ENCODE results near the gene HIF1AN.
A peak's percentile ranks its signal among the peaks of the same experiment; 100 is the strongest.

HIF1AN gene

DNA sequence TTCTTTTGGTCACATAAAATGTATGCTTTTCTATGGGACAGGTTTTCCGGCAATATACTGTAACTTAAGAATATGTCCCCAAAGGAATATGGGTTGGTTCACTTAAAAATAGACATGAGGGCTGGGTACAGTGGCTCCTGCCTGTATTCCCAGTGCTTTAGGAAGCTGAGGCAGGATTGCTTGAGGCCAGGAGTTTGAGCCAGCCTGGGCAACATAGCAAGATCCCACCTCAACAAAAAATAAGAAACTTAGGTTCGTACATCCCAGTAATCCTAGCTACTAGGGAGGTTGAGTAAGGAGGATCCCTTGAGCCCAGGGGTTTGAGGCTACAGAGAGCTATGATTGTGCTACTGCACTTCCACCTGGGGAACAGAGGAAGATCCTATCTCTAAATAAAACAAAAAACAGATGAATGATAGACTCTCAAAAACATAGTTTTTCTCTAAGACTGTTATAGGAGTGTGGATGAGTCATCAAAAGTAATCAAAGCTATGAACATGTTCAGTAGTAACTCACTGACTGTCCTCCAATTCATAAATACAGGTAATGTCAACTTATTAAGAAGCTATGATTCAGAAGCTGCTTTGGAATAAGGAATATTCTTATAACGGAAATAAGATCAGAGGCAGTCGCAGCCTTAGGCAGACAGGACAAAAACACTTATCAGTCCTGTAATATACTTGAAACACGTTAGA lies 13.5 kb upstream of the HIF1AN start:
- DNase-seq, result no peak

DNA sequence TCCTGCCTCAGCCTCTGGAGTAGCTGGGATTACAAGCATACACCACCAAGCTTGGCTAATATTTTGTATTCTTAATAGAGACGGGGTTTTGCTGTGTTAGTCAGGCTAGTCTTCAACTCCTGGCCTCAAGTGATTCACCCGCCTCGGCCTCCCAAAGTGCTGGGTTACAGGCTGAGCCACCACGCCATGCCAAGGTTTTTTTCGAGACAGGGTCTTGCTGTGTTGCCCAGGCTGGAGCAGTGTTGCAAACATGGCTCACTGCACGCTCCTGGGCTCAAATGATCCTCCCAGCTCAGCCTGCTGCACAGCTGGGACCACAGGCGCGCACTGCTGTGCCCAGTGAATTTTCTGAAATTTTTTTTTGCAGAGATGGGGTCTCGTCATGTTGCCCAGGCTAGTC lies 12.8 kb upstream of the HIF1AN start:
- no peak for DNase-seq

DNA sequence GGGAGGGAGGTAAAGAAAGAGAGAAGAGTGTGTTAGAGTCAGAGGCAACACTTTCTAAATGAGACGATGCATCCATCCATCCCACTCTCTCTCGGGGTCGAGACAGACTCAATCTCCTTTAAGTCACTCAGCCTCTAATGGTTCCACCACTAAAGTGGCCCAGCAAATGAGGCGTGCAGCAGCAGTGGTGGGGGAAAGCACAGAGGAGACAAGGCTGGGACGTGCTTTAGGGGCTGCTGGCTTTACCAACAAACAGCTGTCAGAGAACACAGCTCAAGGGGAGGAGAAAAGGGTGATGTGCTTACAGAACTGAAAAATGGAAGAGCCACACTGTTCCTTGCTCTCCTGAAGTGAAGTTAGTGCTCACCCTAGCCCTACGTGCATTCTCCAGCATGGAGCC lies 11.5 kb upstream of the HIF1AN start:
- DNase-seq, result no peak

DNA sequence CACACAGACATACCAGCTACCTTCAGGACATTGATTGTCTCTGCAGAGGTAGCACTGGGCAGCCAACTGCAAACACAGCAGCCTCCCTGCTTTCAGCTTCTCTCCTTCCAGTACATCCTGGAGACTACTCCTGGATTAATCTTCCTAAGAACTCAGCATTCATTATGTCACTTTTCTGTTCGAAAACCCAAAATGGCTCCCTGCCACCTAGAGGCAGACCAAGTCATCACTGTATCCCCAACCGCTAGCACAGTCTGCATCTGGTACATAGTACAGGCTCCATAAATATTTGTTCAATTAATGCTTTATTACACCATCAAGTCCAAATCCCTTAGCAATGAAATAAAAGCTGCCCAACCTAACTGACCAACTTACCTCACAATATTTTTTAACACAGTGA lies 11.1 kb upstream of the HIF1AN start:
- no peak for DNase-seq

DNA sequence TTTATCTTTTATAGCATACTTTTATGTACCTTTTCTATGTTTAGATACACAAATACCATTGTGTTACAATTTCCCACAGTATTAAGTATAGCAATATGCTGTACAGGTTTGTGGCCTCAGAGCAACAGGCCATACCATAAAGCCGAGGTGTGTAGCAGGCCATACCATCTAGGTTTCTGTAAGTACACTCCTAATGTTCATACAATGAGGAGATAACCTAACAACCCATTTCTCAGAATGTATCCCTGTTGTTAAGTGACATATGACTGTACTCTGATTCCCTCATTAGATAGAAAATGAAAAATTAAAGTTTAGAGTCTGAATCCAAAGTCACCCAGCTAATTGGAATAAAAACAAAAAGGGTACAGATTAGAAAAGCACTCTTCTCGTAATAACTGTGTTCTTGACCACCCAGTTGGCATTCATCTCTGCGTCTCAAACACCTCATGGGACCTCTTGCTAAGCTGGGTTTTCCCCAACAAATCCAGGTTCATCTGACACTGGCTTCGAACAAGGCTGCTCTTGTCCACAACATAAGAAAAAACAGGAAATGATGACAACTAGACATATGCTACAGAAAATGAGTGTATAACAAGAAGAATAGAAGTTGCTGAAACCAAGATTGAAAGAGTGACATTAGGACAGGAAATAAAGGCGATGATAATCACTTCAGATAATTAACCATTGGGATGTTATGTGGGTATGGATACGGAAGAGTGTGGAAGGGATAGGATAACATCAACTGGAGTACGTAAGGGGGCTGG lies 7.4 kb upstream of the HIF1AN start:
- DNase-seq, result no peak

DNA sequence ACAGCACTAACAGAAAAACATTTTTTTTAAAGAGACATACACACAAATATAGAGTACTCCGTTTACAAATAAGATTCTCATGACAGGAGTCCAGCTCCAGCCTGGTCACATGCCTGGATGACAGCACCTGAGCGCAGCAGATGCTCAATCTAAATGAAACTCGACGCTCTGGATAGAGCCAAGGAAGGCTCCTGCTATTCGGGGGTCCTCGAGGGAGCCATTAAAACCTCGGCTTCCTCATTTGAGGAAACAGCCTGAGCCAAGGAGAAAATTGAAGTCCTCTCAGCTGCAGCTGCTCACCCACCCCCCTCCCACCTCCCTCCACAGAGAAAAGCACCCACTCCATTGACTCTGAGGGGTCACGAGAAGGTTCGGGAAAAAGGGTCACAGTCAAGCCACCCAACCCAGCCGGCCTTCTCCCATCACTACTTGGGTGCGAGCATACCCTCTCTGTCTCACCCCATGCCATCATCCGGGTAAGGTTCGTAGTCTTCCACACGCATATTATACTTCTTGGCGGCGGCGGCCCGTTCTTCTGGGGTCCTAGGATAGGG lies 6.7 kb upstream of the HIF1AN start:
- DNase-seq, result no peak

DNA sequence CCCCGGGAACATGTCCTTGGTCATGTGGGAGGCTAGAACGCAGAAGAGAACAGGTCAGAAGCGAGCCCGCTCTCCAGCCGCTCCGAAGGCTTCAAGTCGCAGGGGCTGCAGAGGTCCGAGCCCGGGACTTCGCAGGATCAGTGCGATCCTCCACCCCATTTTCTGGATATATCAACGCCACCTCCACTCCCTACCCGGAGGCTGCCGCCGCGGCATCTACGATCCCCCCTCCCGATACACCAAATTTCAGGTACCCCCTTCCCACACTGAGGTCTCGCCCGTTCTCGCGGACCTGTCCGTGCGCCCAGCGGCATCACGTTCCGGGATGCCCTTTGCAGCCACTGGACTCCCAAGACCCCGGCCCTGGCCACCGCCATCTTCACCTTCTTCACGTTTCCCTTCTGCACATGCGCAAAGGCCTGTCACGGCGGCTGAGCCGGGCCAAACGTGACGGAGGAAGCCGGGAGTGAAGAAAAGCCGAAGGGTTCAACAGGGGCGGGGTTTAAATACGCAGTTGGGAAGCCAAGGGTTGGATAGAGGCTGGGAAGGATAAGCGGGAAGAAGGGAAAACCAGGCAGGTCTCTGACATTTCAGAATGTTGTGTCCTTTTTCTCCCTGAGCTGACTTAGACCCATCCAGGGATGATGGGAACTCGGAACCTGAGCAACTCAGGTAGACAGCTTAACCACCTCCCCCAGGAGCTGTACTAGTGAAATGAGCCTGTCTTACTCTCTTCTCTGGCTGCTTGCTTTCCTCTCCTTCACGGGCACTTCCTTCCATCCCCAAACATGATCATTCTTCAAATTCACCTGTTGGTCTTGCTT lies 6.1 kb upstream of the HIF1AN start, which contains the start of gene NDUFB8:
NDUFB8 (minus strand) TSS at position 397 of the 824 bp plus-strand sequence; CDS start at position 377, 20 bp downstream.
- DNase-seq, result peak; percentile 30

DNA sequence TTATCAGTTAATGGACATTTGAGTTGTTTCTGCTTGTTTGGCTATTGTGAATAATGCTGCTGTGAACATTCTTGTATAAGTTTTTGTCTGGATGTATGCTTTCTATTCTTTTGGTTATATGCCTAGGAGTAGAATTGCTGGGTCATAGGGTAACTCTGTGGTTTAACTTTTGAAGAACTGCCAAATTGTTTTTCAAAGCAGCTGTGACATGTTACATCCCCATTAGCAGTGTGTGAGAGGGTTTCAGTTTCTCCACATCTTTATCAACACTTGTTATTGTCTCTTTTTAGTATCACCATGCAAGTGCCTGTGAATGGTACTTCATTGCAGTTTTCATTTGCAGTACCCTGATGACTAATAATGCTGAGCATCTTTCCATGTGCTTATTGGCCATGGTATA lies 4.0 kb upstream of the HIF1AN start:
- DNase-seq, result no peak

DNA sequence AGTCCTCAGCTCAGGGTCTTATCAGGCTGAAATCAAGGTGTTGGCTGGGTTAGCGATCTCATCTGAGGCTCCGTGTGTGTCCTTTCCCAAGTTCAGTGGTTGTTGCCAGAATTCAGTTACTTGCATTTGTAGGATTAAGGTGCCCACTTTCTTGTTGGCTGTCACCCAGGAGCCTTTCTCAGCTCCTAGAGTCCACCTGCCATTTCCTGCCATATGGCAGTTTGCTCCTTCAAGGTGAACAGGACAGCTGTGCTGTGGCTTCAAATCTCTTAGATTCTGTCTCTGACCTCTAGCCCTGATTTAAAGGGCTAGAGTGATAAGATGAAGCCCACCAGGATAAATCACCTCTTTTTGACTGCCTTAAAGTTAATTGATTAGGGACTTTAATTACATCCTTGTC lies 1.0 kb upstream of the HIF1AN start:
- DNase-seq, result no peak

DNA sequence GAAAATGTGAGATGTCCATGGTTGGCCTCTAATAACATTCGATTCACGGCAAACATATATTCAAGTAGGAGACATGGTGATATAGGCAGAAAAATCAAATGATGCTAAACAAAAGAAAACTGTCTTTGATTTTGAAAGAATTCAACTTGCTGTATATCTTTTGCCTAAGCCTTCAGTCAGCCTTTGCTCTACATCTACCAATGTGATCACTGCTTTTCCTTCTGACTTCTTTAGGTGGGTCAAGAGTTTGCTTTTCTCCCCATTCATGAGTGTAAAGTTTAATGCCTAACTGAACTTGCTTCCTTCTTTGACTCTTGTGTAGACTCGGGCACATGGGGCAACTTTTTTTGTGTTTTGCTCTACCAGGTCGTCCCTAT lies 417 bp upstream of the HIF1AN start:
- DNase-seq, result no peak

DNA sequence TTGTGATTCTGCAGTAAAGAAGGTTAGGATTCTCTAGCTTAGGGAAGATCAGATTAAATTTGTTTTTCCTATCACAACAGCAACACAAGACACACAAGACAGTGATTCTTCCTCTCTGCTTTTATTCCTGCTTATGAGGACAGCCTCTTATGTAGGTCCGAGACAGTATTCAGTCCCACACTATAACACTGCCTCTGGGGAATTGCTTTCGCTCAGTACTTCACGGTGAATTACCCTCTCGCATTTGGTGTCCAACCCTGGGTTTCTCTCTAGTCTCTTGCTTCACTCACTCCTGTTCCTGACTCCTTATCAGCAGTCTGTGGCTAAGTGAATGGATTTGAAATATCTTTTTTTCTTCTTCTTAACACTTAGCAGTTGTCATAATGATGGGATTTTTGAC lies 1.7 kb downstream of the HIF1AN start:
- DNase-seq, result no peak

DNA sequence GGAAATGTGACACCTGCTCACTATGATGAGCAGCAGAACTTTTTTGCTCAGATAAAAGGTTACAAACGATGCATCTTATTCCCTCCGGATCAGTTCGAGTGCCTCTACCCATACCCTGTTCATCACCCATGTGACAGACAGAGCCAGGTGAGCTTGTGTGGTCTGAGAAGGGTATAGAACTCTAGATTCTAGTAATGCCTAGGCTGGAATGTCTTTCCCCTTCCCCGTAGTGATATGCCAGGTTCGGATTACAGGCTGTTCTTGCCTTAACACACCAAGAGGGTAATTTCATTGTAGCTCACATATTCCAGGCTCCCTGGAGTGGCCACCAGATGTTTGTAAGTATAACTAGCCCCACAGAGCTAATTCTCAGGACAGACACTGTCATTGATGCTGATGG lies 9.2 kb downstream of the HIF1AN start:
- no peak for DNase-seq

DNA sequence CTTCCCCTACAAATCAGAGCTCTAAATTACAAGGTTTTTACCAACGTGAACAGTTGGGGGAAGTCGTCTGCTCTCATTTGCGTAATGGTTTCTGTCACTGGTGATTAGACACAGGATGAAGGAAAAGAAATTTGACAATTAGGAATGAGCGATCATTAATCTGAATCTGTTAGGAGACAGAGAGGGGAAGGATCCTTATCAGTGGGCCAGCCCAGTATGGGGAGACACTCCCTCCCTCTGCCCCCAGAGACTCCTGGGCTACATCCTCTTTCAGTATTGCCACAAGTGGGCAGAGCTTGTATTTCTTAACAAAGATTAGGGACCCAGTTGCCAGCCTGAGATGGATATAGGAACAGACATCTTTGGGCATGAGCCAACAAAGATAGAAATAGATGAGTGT lies 15.5 kb downstream of the HIF1AN start:
- no peak for DNase-seq

DNA sequence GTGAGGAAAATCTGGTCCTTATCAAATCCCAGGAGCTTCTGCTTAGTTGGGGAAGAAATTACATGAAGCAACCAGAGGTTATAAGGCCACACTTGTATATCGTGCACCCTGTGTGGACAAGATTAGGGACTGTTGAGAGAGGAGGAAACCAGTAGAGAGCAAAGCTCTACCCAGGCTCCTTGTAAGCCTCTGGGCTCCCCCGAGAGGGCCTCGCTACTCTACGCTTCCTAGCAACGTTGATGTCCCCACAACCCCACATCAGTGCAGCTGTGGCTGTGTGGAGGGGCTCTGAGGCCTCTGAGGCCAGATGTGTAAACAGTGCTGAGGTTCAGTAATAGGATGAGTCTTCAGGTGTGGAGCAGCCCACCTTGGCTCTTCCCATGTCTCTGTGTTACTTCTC lies 16.0 kb downstream of the HIF1AN start:
- DNase-seq, result no peak

DNA sequence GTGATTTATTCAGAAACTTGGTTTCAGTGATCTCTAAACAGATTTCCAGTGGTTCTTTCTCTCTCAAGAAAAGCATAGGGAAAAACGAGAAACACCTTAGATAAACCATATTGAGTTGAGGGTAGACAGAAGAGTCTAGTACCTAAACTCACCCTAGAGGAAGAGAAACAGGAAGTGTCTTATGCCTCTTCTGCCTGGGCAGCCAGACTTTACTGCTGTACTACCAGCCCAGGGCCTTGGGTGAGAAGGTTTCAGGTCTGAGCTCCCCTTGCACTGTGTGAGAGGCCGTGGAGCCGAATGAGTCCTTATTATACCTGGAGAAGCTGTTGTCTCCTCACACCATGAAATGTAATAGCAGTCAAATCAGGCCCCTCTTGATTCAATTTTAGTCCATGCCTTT lies 18.2 kb downstream of the HIF1AN start:
- DNase-seq, result no peak

DNA sequence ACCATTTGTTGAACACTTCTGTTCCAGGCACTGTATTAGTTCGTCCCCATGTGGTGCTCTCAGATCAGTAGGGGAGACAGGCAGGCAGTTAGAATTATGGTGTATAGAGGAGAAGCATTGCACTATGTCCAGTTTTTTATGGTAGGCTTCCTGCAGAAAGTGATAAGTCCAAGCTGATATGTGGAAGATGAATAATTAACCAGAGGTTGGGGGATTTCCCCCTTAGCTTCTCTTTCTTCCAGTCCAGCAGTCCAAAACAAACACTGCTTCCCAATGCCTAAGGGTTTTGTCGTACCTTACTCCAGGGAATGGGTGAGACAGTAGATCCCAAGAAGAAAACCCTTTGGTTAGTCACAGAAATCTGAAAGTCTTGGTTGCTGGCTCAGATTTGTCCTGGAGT lies 19.2 kb downstream of the HIF1AN start:
- DNase-seq, result no peak

DNA sequence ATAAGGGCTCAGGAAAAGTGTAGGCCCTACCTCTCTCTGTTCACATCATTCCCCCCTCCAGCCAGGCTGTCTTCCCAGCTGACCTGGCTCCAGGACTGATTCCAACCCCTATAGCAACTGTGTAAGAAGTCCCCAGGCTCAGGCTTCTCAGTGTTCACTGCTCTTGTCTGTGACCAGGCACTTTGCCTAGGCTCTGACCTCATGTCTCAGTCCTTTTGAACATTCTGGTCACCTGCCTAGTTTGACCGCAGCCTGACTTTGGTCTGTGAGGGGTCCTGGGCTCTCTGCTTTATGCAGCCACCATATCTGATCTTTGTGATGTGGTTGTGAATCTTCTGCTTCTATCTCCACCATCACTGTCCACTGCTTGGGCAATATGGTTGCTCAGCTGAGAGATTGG lies 24.5 kb downstream of the HIF1AN start:
- DNase-seq, result no peak

DNA sequence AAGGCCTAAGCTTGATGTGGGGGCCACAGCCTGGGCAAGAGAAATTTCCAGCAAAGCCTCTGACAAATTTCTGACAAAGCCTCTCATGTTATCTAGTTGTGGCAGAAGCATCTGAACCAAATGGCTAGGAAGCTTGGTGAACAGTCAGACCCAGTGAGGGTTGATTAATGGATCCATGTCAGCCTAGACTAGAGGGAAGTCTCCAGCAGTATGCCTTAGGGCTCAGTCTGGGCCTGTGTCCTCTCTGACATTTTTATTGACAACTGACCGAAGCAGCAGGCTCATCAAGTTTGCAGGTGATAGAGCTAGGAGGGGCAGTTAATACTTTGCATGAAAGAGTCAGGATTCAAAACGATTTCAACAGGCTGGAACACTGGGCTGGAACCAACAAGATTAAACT lies 25.3 kb downstream of the HIF1AN start:
- no peak for DNase-seq

DNA sequence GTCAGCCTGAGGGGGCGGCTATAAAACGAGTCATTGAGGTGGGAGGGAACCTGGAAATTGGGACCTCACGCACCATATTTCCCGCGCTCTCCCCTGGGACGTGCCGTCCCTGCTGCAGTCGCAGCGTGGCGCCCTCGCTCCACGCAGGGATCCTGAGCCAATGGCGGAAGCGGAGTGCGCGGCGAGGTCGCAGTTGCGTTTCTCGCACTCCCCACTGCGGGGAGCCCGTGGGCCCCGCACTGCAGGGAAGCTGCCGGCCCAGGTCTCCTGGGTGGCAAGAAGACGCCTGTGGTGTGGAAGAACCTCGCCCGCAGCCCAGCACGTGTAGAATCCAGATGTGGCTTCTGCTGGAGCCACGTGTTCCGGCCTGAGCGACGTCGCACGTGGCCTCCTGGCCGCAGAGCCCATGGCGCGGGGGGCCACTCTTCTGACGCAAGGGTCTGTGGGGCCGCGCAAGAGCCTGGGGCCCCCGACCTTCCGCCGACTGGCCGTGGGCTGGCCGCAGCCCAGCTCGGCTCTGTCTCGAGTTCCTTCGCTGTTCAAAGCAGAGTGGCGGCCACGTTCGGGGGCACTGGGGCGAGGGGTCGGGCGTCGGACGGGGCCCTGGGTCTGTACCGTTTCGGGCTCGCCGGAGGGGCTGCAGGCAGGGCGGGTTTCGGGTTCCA lies 26.4 kb downstream of the HIF1AN start:
- DNase-seq, result no peak

DNA sequence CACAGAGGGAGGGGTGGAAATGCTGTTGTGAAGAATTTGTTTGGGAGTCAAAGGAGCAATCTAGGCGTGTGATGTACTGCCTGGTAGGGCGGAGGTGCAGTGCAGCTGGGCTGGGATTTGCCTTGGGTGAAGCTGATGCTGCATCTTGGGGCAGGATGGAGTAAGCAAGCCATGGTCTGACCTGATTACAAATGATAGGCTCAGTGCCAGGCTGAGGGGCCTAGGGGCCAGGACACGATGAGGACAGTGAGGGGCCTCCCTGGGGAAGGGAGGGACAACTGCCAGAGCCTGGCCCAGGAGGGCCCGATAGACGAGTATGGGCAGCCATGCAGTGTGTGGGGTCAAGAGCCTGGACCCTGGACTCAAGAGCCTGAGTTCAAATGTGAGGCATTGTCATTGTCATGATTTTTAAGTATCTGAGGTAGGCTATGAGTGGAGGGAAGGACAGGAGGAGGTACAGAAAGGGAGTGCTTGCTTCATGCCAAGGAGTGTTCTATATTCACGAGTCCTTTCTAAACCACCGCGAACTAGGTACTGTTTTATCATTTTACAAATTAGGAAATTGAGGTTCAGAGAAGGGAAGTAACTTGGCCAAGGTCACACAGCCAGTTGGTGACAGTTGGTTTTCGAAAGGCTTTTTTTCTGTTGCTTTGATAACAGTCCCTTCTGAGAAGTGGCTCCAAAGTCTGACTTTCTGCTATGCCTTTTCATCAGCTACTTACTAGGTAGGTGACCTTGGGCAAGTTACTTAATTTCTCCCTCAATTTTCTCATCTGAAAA lies 29.7 kb downstream of the HIF1AN start:
- DNase-seq, result no peak

DNA sequence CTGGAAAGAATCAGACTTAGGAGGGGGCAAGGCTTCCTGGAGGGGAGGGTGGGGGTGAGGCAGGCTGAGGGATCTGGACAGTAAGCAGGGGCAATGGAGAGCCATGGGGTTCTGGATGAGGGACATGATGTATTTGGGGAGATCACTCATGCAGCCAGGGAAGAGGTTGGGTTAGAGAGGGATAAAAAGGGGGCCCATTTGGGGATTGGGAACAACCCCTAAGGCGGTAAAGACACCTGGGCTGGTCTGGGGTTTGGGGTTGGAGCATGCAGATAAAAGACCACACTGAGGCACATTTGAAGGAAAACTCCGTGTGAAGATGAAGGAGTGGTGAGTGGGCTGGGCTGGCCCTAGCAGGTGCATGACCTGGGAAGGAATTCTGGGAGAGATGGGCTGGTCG lies 30.8 kb downstream of the HIF1AN start:
- DNase-seq, result no peak

DNA sequence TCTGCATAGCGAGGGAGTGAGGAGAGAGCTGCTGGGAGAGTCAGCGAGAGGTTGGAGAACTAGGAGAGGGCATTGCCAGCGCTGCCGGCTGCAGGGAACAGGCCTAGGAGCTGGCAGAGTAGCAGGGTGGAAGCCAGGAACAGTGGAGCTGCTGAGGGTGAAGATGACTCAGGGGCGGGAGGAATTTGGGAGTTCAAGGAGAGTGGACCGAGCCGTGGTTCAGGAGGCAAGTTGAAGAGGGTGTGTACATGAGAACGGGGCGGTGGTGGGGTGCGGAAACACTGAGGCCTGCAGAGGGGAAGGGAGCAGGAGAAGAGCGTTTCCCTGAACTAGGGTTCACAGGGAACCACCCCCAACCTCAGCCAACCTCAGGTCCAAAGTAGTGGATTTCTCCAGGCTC lies 31.5 kb downstream of the HIF1AN start:
- DNase-seq, result no peak
